ENCODE measurements around the gene NELL2.

DNA sequence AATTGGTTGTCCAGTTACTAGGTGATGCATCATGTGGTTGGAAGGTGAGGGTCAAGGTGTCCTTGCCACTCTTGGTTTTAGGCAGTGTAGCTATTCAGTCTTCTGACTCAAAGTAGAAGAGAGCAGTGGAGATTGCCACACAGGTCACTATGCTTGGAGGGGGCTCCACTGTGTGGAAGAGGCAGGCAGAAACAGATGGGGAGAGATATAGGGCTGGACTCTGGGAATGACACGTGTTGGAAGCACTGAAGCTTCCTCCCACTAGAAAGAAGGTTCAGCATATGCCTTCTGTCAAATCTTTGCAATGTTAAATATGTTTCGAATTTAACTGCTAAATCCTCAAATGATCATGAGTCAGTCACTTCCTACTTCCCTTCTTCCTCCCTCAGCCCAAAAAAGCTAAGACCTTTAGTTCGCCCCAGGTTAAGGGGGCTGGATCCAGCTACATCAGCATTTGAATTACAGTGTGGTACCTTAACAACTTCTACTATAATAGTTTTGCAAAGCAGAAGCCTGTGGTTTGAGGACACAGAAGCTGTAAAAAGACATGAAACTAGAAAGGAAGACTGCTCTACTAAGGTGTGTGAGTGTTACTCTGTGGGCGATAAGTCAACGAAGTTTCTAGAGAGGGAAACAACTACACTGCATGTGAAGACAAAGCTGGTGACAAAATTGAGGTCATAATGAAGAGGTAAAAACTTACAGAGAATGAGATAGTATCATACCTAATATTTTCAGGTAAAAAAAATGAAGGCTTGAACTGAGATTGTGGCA lies 228.0 kb downstream of the NELL2 start:
- TF ChIP-seq, protein P1, sequence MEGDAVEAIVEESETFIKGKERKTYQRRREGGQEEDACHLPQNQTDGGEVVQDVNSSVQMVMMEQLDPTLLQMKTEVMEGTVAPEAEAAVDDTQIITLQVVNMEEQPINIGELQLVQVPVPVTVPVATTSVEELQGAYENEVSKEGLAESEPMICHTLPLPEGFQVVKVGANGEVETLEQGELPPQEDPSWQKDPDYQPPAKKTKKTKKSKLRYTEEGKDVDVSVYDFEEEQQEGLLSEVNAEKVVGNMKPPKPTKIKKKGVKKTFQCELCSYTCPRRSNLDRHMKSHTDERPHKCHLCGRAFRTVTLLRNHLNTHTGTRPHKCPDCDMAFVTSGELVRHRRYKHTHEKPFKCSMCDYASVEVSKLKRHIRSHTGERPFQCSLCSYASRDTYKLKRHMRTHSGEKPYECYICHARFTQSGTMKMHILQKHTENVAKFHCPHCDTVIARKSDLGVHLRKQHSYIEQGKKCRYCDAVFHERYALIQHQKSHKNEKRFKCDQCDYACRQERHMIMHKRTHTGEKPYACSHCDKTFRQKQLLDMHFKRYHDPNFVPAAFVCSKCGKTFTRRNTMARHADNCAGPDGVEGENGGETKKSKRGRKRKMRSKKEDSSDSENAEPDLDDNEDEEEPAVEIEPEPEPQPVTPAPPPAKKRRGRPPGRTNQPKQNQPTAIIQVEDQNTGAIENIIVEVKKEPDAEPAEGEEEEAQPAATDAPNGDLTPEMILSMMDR (IDR thresholded peaks at IDR 0.05), result no peak
- TF ChIP-seq POLR2A (IDR thresholded peaks at IDR 0.05), result no peak
- no peak for TF ChIP-seq POLR2AphosphoS5 (IDR thresholded peaks at IDR 0.05)
